ENCODE measurements around the gene MYCBPAP. TPM values are rescaled to one million over a fixed set of nuclear protein-coding genes. Genes with fewer than 3 reads are reported as not detected.

Gene MYCBPAP
- total RNA-seq, 1 donor from 2014 or later = 0.30 TPM

GRCh38 chr17:50551884-50552283 lies 43.6 kb downstream of the MYCBPAP start:
- no peak for DNase-seq (ENCODE audit: low read depth)

GRCh38 chr17:50554201-50554600 lies 46.0 kb downstream of the MYCBPAP start:
- DNase-seq (ENCODE audit: low read depth) = no peak

DNA sequence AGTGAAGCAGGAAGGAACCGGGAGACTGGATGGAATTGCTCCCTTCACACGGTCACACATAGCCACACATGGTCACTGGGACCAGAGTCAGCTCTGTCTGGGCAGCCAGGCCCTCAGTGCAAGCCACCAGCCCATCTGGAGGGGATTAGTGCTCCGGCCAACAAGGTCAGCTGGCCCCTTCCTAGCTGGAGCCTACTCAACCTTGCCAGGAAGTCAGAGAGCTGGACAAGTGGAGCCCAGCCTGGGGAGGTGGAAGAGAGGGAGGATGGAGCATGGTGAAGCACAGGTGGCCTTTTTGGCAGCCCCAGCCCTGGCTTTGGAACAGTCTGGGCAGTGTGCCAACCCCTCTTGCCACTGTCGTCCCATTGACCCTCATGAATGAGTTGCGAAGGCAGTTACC lies 48.6 kb downstream of the MYCBPAP start:
- DNase-seq (ENCODE audit: low read depth) = no peak

GRCh38 chr17:50557630-50558029 lies 49.4 kb downstream of the MYCBPAP start:
- no peak for DNase-seq (ENCODE audit: low read depth)

DNA sequence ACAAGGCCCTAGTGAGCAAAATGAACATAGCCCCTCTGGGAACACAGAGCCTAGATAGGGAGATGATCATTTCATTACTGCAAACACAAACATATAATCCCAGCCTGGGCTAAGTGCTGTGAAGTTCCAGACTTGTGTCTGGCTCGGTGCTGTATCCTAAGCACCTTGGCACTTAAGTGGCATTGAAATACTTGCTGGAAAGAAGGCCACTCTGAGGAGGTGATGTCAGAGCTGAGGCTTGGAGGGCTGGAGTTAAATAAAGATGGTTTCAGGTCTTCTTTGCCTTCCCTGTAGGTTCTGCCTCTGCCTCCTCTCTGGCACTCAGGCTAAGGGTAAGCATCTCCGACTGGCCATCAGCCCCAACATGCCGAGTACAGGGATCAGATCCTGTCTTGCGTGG lies 49.9 kb downstream of the MYCBPAP start:
- DNase-seq (ENCODE audit: low read depth) = no peak

- no peak for DNase-seq (ENCODE audit: low read depth)
Measured at GRCh38 chr17:50558581-50558940, 50.3 kb downstream of the MYCBPAP start.

- DNase-seq (ENCODE audit: low read depth) = no peak
Measured at GRCh38 chr17:50558941-50559614, 50.8 kb downstream of the MYCBPAP start.

- peak; percentile 19 for DNase-seq (ENCODE audit: low read depth)
Measured at GRCh38 chr17:50559674-50560184, 51.5 kb downstream of the MYCBPAP start.

- DNase-seq (ENCODE audit: low read depth) = peak; percentile 23
Measured at GRCh38 chr17:50560185-50560824, 52.1 kb downstream of the MYCBPAP start, which contains the start of gene CACNA1G. Gene CACNA1G (plus strand): TSS chr17:50560715. CDS start chr17:50561460, 745 bp downstream.

DNA sequence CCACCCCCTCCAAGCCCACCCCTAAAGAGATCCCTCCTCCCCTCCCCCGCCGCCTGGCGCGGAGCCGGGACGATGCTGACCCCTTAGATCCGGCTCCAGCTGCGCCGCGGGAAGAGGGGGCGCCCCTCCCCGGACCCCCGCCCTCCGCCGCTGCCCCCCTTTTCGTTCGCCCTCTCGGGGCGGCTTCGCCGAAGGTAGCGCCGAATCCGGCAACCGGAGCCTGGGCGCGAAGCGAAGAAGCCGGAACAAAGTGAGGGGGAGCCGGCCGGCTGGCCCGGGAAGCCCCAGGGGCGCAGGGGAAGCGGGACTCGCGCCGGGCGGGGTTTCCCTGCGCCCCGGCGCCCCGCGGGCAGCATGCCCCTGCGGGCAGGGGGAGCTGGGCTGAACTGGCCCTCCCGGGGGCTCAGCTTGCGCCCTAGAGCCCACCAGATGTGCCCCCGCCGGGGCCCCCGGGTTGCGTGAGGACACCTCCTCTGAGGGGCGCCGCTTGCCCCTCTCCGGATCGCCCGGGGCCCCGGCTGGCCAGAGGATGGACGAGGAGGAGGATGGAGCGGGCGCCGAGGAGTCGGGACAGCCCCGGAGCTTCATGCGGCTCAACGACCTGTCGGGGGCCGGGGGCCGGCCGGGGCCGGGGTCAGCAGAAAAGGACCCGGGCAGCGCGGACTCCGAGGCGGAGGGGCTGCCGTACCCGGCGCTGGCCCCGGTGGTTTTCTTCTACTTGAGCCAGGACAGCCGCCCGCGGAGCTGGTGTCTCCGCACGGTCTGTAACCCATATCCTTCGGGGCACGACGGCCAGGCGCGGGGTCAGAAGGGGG lies 52.9 kb downstream of the MYCBPAP start:
- DNase-seq (ENCODE audit: low read depth) = no peak

GRCh38 chr17:50561746-50562141 lies 53.5 kb downstream of the MYCBPAP start:
- no peak for DNase-seq (ENCODE audit: low read depth)

- DNase-seq (ENCODE audit: low read depth) = no peak
Measured at GRCh38 chr17:50562242-50563091, 54.2 kb downstream of the MYCBPAP start.

GRCh38 chr17:50563092-50563511 lies 54.9 kb downstream of the MYCBPAP start:
- DNase-seq (ENCODE audit: low read depth) = no peak

- DNase-seq (ENCODE audit: low read depth) = no peak
Measured at GRCh38 chr17:50564916-50565315, 56.7 kb downstream of the MYCBPAP start.

DNA sequence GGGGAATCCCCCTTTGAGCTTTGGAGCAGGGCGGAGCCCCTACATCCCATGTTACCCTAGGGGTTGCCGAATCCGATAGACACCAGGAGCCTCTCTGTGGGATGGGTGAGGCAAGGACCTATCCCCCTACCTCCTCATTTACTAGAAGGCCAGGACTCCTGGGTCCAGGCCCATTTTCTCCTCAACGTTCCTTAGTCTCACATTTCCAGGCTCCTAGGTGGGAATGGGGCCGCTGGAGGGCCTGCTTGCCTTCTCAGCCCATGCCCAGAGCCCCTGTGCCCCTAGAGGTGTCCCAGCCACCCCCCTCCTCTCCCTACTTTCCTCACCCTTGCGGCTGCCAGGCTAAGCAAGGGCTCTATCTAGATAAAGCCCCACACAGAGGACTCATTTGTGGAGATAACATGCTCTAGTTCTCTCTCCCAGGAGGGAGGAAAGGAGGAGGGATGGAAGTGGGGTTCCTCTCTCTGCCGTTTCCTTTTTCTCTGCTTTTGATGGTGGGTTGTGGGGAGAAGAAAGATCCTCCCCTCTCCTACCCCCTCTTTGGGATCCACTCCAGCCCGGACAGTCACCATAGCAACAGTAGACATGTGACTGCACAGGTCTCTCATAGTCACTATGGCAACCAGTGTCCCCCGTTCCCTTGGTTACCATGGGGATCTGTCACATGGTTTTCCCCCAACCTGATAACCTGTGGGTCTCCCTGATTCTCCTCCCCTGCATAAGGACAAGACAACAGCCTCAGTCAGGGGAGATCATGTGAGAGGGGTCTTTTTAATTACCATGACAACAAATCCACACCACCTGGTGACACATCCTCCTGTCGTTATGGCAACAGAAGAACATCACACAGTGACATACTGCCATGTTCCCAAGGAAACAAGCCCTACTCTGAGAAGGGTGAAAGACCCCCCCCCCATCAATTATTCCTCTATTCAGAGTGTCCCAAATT lies 57.4 kb downstream of the MYCBPAP start:
- DNase-seq (ENCODE audit: low read depth) = peak; percentile 29

- no peak for DNase-seq (ENCODE audit: low read depth)
Measured at GRCh38 chr17:50566886-50567285, 58.6 kb downstream of the MYCBPAP start.

GRCh38 chr17:50568659-50569058 lies 60.4 kb downstream of the MYCBPAP start:
- no peak for DNase-seq (ENCODE audit: low read depth)

GRCh38 chr17:50569592-50569991 lies 61.4 kb downstream of the MYCBPAP start:
- DNase-seq (ENCODE audit: low read depth) = no peak

- no peak for DNase-seq (ENCODE audit: low read depth)
Measured at GRCh38 chr17:50570032-50570431, 61.8 kb downstream of the MYCBPAP start.

DNA sequence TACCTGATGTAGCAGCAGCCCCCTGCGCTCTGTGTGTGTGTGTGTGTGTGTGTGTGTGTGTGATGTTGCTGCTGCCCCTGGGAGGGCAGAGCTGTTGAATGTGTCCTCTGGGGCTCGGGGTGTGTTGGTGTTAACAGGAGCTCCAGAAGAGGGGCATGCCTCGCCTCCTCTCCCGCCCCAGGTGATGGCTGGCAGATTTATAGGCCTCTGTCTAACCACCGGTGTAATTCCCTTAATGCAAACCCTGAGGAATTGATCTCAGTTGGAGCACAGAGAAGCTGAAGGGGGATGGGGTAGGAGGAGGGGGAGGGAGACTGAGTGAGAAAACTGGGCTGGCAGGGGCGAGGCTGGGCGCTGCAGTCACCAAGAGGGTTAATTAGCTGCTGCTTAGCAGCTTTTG lies 62.3 kb downstream of the MYCBPAP start:
- no peak for DNase-seq (ENCODE audit: low read depth)
